Measurements from ENCODE around the gene POLR2A.
A peak's percentile ranks its signal among the peaks of the same experiment; 100 is the strongest.
"Not testable (repeated sequence)": the region's sequence is repeated elsewhere in the genome, so short reads cannot be mapped to it uniquely, and the experiment has no call there.

The POLR2A gene

DNA sequence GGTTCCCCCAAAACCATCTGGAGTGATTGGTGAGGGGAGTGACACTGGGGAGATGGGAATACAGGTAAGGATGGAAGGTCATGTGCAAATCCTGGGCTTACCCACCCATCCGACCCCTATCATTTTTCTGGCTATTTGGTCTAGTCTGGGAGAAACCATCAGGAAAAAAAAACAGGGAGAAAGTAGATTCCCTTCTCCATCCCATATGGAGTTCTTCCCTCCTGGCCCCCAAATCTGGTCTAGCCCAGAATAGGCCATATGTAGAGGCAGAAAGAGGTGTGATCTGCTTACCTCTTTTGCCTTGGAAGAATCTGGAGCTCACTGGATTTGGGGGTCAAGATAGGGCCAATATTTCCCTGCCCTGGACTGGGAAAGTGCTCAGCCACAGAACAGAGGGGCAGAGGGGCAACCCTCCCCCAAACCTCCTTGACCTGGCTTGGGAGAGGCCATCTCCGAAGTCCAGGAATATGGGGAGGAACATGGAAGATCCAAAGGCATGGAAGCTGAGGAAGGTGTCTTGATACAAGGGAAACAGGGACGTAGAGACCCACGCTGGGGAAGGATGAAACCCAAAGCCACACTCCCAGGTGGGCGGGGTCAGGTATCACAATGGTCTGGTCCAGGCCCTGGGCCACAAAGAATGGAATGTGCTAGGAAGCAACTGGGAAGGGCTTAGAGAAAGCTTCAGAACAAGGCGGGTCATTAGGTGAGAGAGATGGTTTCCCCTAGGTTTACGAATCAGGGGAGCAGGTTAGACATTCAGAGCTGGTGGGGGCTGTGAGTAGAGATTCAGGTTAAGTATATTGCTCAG, 23.1 kb upstream of the POLR2A start:
- DNase-seq, result no peak

DNA sequence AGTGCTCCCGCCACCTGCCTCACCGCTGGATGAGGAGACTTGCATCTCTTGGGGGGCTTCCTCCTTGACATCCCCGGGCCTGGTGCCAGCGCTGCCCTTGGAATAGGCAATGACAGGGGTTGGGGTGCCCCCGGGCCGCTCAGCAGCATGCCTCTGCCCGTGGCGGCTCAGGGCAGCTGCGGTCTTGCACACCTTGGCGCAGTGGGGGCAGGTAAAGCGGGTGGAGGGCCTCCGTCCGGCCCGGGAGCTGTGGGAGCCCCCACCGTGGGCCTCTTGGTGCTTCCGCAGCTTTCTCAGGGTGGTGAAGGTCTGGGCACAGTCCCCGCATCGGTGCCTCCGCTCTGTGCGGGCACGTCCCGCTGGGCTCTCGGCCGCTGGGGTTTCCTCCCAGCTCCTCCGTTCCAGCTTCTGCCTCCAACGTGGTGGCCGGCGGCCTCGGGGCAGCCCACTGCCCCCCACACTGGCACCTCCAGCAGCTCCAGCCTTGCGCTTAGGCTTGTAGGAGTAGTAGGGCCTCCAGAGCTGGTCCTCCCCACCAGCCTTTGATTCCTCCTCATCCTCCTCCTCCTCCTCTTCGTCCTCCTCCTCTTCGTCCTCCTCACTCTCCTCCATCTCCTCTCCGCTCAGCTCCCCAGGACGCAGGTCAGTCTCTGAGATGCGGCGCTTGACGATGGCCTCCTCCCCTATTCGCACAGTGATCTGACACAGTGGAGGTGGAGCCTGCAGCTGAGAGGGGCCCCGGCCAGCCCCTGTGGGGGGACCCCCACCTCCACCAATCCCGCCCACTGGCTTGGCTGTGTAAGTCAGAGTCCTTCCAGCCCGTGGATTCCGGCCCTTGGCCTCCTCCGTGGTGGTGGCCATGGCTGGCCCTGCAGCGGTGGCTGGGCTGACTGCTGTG, 21.4 kb upstream of the POLR2A start:
- no peak for DNase-seq

DNA sequence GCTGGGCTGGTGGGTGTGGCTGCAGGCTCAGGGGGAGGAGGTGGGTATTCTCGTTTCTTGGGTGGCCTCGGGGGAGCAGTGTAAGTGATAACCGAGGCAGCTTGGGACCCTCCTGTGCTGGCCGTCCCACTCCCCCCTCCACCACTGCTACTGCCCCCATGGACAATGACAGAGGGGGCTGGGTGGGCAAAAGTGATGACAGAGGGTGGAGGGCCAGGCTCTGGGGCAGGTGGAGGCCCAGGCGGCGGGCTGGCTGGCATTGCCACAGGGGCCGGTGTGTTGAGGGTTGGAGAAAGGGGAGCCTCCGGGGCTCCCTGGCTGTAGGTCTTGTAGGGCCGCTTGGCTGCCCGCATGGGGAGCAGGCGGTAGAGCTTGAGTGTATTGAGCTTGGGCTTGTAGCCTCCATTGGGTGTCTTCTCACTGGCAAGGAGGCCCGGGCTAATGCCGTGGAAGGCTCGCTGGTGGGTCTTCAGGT, 20.8 kb upstream of the POLR2A start:
- DNase-seq, result no peak

DNA sequence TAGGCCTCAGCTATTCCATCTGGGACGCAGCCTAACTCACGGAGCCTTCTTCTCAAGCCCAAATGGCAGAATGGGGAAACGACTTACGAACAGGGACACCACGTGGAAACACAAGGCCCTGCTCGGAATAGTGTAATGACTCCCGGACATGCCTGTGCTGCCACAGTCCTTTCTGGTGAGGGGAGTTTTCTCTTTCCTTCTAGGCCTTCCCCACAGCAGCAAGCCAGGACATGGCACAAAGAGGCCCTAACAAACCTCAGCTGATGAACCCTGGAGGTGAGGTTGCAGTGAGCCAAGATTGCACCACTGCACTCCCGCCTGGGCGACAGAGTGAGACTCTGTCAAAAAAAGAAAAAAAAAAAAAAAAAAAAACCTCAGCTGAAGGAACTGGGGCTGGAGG, 20.1 kb upstream of the POLR2A start:
- no peak for DNase-seq

DNA sequence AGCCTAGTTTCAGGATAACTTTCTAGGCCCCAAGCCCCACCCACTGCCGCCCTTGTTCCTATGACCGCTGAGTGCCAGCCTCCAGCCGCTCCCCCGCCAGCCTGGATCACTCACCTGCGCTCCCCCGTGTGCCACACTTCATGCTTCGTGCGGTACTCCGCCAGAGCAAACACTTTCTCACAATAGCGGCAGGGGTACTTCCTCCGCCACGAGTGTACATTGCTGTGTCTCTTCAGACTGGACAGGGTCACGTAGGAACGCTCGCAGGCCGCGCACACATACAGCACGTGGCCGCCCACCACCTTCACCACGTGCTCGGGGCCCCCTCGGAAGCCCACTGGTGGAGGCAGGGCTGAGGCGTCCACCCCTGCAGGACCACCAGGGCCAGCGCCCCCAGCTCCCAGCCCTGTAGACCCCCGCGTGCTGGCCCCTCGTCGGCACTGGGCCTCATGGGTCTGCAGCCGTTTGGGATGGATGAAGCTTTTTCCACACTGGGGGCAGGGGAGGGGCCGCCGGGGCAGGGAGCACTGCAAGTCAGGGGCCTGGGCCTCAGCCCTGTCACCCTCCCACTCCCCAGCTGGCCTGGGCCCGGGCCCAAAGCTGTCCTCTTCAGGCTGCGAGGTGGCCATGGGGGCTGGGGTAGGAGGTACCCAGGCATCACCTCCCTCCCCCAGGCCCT, 18.4 kb upstream of the POLR2A start:
- DNase-seq, result no peak

DNA sequence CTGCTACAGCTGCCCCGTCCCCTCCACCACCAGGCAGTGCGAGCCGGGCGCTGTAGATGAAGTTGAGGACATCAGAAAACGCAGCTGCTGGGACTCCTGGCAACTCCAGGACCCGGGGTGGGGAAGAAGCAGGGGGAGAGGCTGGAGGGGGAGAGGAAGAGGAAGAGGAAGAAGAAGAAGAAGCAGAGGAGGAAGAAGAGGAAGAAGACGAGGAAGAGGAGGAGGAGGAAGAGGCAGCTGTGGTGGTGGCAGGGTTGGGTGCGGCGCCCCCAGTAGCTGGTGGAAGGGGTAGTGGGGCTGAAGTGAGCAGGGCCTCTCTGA, 17.9 kb upstream of the POLR2A start:
- DNase-seq, result no peak

DNA sequence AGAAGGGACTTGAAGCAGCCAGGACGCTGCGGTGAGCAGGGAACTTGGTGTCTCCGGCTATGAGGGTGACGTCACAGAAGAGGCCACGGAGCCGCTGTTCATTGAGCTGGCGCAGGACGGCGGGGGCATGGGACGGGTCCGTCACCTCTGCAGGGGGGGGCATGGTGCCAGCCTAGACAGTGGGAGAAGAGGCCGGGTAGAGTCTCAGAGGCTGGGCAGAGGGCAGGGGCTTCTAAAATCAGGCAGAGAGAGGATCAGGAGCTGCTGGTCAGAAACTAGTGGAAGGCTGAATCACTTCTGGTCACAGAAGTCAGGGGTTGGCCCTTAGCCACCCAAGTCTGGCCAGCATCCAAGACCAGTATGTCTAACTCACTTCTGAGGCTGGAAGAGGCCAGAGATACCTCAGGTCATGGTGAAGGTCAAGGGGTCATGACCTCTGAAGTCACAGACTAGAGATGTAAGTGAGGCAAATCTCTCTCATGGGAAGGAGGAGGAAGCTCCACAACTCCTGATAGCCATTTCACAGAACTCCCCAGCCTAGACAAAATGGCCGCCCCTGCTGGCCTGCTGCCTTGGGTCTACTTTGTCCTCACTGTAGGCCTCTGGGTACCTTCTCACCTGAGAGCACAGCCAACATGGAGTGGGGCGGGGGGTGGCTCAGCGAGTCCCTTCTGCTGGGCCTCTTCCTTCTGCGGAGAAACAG, 17.4 kb upstream of the POLR2A start:
- DNase-seq, result no peak

DNA sequence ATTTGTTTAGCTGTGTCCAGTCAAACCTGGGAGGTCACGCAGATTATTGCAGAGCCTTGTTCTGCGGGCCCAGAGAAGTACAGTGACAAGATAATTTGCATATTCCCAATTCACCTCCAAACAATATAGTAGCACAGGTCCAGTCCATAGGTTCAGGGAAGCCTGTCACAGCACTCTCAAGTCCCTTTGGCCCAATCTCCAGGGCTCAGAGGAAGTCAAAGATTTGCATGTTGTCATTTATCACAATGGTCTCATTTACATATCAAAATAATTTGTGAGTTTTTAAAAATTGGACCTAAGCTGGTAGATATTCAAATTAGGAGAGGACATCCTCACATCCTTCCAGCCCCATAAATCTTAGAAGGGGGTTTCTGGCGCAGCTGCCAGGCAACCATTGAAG, 16.7 kb upstream of the POLR2A start:
- no peak for DNase-seq

DNA sequence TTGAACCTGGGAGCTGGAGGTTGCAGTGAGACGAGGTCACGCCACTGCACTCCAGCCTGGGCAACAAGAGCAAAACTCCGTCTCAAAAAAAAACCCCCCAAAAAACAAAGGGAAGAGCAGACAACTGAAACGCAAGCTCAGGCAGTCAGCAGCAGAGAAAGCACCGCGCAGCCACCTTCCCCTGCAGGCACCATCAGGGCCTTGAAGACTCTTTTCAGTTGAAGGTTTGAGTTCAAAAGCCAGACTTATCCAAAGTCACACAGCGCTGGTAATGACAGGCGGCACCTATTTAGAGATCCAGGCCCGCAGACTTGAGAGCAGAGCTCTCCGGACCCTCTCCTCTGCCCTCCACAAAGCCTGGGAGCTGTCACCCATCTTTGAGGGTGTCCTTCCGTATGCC, 15.9 kb upstream of the POLR2A start:
- no peak for DNase-seq

DNA sequence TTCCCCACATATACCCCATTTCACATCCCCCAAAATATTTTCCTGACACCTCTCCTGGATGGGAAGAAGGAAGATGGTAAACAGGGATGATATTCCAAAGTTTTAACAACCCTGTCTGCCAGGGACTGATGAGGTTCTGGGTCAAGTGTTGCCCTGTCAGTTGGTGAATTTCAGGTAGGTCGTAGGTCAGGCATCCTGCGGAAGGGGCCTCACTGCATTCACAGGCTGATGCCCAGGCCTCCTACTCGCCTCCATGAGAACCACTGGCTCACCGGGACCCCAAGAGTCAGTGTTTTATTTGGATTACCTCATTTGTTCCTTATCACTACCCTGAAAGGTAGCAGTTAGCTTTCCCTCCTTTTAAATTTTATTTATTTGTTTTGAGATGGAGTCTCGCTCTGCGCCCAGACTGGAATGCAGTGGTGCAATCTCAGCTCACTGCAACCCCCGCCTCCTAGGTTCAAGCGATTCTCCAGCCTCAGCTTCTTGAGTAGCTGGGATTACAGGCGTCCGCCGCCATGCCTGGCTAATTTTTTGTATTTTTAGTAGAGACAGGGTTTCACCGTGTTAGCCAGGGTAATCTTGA, 15.3 kb upstream of the POLR2A start:
- DNase-seq, result no peak

DNA sequence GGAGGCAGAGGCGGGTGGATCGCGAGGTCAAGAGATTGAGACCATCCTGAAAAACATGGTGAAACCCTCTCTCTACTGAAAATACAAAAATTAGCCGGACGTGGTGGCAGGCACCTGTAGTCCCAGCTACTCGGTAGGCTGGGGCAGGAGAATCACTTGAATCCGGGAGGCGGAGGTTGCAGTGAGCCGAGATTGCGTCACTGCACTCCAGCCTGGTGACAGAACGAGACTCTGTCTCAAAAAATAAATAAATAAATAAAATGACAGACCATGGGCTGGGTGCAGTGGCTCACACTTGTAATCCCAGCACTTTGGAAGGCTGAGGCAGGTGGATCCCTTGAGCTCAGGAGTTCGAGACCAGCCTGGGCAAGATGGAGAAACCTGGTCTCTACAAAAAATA, 14.3 kb upstream of the POLR2A start:
- DNase-seq, result not testable (repeated sequence)

DNA sequence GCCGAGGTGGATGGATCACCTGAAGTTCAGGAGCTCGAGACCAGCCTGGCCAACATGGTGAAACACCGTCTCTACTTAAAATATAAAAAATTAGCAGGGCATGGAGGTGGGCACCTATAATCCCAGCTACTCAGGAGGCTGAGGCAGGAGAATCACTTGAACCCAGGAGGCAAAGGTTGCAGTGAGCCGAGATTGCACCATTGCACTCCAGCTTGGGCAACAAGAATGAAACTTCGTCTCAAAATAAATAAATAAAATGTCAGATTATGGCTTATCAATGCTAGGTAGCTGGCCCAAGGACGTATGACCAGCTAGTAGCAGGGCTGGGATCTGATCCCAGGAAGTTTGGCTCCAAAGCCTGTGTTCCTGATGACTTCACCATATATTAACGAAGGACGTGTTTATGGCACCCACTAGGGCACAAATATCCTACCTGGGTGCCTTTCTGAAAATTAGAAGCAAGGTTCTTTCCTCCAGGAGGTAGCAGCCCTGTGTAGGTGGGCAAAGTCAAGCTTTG, 13.7 kb upstream of the POLR2A start:
- DNase-seq, result not testable (repeated sequence)

DNA sequence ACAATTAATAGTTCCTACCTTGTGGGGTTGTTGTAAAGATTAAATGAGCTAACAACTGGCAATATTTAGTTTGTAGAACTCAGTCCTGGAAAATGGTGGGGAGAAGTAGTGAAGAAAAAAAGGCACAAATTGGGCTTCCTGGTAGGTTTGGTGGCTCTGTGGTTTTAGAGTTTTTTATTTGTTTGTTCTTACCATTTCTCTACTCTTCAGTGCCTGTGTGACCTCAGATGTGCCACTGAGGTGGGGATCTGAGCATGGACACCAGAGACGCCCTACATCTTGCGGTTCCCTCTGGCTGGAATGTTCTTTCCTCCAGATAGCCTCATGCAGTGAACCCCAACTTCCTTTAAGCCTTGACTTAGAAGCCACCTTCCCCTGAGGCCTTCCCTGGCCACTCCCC, 12.4 kb upstream of the POLR2A start:
- DNase-seq, result no peak

DNA sequence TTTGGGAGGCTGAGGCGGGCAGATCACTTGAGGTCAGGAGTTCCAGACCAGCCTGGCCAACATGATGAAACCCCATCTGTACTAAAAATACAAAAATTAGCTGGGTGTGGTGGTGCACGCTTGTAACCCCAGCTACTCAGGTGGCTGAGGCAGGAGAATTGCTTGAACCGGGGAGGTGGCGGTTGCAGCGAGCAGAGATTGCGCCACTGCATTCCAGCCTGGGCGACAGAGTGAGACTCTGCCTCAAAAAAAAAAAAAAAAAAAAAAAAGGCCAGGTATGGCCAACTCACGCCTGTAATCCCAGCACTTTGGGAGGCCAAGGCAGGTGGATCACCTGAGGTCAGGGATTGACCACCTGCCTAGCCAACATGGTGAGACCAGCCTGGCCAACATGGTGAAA, 9.4 kb upstream of the POLR2A start:
- DNase-seq, result not testable (repeated sequence)

DNA sequence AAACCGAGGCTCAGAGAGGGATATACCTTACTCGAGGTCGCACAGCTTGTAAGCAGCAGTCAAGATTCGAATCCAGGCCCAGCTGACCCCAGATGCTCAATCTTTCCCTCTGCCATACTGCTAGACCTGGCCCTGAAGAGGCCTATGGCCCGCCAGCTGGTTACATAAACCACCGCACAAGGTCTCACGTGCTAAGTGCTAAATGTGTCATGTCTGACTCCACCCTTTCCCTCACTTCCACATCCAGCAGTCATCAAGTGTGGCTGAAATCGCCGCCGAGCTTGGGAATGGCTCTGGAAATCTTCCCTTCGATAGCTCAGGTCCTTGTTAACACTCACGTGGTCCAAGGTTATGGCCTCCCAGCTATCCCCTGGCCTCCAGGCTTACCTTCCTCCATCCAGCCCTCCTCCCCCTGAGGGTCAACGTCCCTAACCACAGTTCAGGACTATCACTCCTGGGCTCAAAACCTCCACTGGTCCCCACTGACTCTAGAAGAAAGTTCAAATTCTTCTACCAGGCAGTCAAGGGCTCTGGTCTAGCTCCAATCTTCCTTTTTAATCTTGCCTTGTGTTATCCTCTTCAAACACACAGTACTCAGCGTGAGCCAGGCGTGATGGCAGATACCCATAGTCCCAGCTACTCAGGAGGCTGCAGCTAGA, 8.3 kb upstream of the POLR2A start:
- DNase-seq, result no peak

DNA sequence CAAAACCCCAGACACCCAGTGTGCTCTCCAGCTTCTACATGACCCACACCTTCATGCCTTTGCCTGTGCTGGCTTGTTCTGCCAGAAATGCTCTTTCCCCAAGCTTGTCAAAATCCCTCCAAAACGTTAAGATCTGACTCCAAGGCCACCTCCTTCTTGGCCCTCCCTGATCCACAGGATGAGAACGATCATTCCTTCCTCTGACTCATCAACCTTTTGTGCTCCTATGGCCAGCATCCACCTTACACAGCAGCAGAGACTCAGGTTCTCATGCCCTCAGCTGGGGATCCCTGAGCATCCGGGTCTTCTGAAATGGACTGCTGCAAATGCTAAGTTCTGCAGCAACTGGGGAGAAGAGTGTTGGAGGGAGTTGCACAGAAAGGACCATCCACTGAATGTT, 7.7 kb upstream of the POLR2A start:
- no peak for DNase-seq

DNA sequence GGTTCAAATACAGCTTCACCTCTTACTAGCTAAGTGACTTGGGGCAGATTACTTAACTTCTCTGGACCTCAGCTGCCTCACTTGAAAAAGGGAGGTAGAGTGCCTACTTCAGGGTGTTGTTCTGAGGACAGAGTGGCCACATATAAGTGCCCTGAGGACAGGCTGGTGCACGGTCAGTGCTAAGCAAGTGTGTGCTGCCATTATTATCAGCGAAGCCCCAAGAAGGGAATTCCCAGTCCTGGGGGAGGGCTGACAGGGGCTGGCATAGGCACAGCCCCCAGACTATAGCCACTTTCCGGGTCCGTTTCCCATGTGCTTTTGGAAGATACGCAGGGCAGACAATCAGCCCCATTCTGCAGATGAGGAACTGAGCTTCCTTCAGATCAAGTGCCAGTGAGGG, 7.2 kb upstream of the POLR2A start:
- no peak for DNase-seq

DNA sequence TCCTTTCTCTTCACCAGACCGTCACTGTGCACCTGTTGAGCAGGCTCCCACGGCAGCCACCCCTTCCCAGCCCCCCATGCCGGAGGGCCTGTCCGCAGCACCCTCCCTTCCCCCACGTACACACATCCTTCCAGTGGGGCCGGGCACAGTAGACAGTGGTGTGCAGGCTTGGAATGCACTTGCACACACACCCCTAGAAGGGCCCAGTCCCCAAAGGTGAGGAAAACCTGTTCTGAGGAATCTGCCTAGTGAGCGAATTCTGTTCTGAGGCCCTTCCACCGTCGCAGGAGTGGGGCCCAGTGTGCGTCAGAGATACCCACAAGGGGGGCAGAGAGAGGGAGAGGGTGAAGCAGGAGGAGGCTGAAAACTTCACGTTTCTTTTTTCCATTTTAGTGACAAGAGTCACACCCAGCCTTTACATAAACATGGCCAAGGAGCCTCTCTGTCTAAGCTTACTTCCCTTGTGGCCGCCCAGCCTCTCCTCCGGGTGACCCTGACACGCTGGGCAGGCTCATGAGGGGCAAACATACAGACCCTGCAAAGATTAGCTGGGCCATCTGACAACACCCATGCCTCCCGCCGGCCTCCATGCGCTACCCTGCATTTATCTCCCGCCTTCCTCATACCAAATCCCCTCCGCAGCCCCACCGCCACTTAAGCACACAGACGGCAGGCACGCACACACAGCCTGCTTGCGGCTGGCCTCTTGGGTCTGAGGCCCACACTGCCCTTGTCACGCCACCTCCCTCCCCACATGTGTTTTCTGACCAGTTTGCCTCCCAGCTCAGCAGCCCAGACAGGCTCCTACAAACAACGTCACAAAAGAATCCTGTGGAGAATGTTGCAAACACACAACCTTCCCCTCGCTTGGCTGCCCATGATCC, 6.5 kb upstream of the POLR2A start:
- DNase-seq, result no peak

DNA sequence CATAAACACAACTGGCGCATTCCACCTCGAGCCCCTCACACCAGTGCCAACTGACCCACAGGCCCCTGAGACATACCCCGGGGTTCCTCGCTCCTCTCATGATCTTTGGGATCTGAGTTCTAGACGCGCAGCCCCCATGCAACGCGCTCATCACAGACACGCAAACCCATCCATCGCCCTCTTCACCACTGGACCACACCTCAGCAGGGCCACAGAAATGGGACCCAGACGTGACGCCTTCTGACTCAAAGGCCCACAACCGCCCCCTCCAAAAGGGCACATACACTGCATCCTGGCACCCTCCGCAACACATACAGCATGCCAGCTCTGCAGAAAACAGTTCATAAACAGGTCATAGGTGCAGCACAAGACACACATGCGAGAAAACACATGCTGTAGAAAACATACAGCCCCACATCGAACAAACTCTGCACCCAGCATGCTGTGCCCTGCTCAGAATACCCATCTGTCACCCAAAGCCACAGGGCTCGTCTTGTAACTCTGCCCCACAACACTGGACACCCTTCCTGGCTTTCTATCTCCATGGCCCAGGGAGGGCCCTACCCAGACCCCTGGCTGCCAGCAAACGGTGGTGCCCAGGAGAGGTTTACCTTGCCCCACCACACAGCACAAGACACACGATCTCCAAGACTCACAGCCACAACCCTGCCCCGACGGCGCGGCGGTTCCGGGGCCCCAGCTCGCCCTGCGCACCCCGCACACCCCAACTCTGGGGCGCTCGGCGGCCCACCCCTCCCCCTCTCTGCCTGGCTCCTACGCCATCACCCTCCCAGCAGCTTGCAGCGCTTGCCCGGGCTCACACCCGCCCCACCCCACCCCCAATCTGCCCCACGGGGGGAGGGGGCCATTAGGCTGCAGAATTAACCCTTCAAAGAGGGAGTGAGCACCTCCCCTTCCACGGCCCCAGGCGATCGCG, 5.6 kb upstream of the POLR2A start:
- DNase-seq, result peak; percentile 67

Data from central memory CD4-positive, alpha-beta T cell (primary cell).